GM19035 (cell line): ENCODE data around the gene XIRP1.
A peak's percentile ranks its signal among the peaks of the same experiment; 100 is the strongest.
"Not testable (repeated sequence)": the region's sequence is repeated elsewhere in the genome, so short reads cannot be mapped to it uniquely, and the experiment has no call there.

ENCODE experiments used
- ATAC-seq: cut with Tn5 transposase; IDR thresholded peaks from one replicate; pipeline ENCODE4 v1.9.1; 2021; ENCODE audit not compliant: unreplicated experiment

XIRP1 gene

GRCh38 chr3:39192490-39193092 lies at the start of gene XIRP1:
Gene XIRP1 (minus strand): TSS chr3:39192595. CDS start chr3:39189445, 3,150 bp downstream.
- no peak for ATAC-seq

- no peak for ATAC-seq
Measured at GRCh38 chr3:39241561-39241960, 49.2 kb upstream of the XIRP1 start.

- ATAC-seq: no peak
Measured at GRCh38 chr3:39237027-39237426, 44.6 kb upstream of the XIRP1 start.

- ATAC-seq: no peak
Measured at GRCh38 chr3:39234651-39235050, 42.3 kb upstream of the XIRP1 start.

GRCh38 chr3:39232859-39233258 lies 40.5 kb upstream of the XIRP1 start:
- ATAC-seq: no peak

- no peak for ATAC-seq
Measured at GRCh38 chr3:39230453-39230852, 38.1 kb upstream of the XIRP1 start.

- no peak for ATAC-seq
Measured at GRCh38 chr3:39228496-39228895, 36.1 kb upstream of the XIRP1 start.

GRCh38 chr3:39227596-39227995 lies 35.2 kb upstream of the XIRP1 start:
- not testable (repeated sequence) for ATAC-seq

GRCh38 chr3:39226106-39226741 lies 33.8 kb upstream of the XIRP1 start:
- ATAC-seq: no peak

- no peak for ATAC-seq
Measured at GRCh38 chr3:39224288-39224687, 31.9 kb upstream of the XIRP1 start.

GRCh38 chr3:39222939-39223338 lies 30.5 kb upstream of the XIRP1 start:
- no peak for ATAC-seq

- ATAC-seq: no peak
Measured at GRCh38 chr3:39222462-39222861, 30.1 kb upstream of the XIRP1 start.

- no peak for ATAC-seq
Measured at GRCh38 chr3:39221141-39221530, 28.7 kb upstream of the XIRP1 start.

- ATAC-seq: no peak
Measured at GRCh38 chr3:39220407-39221140, 28.2 kb upstream of the XIRP1 start.

GRCh38 chr3:39219702-39220101 lies 27.3 kb upstream of the XIRP1 start:
- no peak for ATAC-seq

- peak; percentile 97 for ATAC-seq
Measured at GRCh38 chr3:39216176-39216790, 23.9 kb upstream of the XIRP1 start.

GRCh38 chr3:39213613-39214012 lies 21.2 kb upstream of the XIRP1 start:
- ATAC-seq: no peak

GRCh38 chr3:39212665-39213064 lies 20.3 kb upstream of the XIRP1 start:
- no peak for ATAC-seq

- no peak for ATAC-seq
Measured at GRCh38 chr3:39211332-39212130, 19.1 kb upstream of the XIRP1 start.

- ATAC-seq: no peak
Measured at GRCh38 chr3:39210078-39210477, 17.7 kb upstream of the XIRP1 start.
